OCI-LY1 (cell line): Measurements from ENCODE around the gene CDH7.

Source experiments
- H2AFZ ChIP-seq: fragments of 200-600 bp; sonication (generic), shearing (Covaris generic); 2 replicates; pipeline ENCODE4 v1.6.0; 2014; ENCODE audit warnings: antibody characterized with exemption, mild to moderate bottlenecking, low read length
- H3F3A ChIP-seq: fragments of 200-600 bp; sonication (generic), shearing (Covaris generic); 2 replicates; pipeline ENCODE4 v1.6.0; 2014; ENCODE audit warnings: mild to moderate bottlenecking, antibody characterized with exemption, low read length, moderate library complexity; ENCODE audit not compliant: insufficient read depth
- H3K27ac ChIP-seq: fragments of 200-600 bp; sonication (generic); 2 replicates; pipeline ENCODE4 v1.5.1; 2014; ENCODE audit warnings: low read length, mixed run types, mild to moderate bottlenecking, low read depth; ENCODE audit not compliant: poor library complexity, severe bottlenecking
- H3K27me3 ChIP-seq: fragments of 200-600 bp; sonication (generic); 2 replicates; pipeline ENCODE4 v1.6.0; 2014; ENCODE audit warnings: antibody characterized with exemption, mild to moderate bottlenecking, low read length, moderate library complexity; ENCODE audit not compliant: insufficient read depth
- H3K36me3 ChIP-seq: fragments of 200-600 bp; sonication (generic); 2 replicates; pipeline ENCODE4 v1.6.1; 2014; ENCODE audit warnings: mild to moderate bottlenecking, antibody characterized with exemption, low read length, moderate library complexity, mixed read lengths; ENCODE audit not compliant: insufficient read depth
- H3K4me1 ChIP-seq: fragments of 200-600 bp; sonication (generic); 2 replicates; pipeline ENCODE4 v1.5.1; 2014; ENCODE audit warnings: mild to moderate bottlenecking, low read length, moderate library complexity; ENCODE audit not compliant: insufficient read depth, severe bottlenecking
- H3K4me2 ChIP-seq: fragments of 200-600 bp; sonication (generic), shearing (Covaris generic); 2 replicates; pipeline ENCODE4 v1.6.1; 2014; ENCODE audit warnings: low read length
- H3K4me3 ChIP-seq: fragments of 200-600 bp; sonication (generic); 2 replicates; pipeline ENCODE4 v1.5.1; 2014; ENCODE audit warnings: low read length, low read depth, mild to moderate bottlenecking, mixed read lengths; ENCODE audit not compliant: poor library complexity, severe bottlenecking
- H3K79me2 ChIP-seq: fragments of 200-600 bp; shearing (Covaris generic); 2 replicates; pipeline ENCODE4 v1.6.1; 2016; ENCODE audit warnings: mixed run types, low read length, mixed read lengths; ENCODE audit not compliant: insufficient read depth
- H3K9ac ChIP-seq: fragments of 200-600 bp; sonication (generic), shearing (Covaris generic); 2 replicates; pipeline ENCODE4 v1.6.1; 2014; ENCODE audit warnings: mild to moderate bottlenecking, low read length, mixed read lengths
- H3K9me2 ChIP-seq: fragments of 200-600 bp; sonication (generic), shearing (Covaris generic); 2 replicates; pipeline ENCODE4 v1.6.1; 2014; ENCODE audit warnings: low read depth, mild to moderate bottlenecking, low read length, mixed read lengths
- H3K9me3 ChIP-seq: fragments of 200-600 bp; shearing (Covaris generic); 2 replicates; pipeline ENCODE4 v1.6.1; 2014; ENCODE audit warnings: low read length, mixed read lengths
- H4K20me1 ChIP-seq: fragments of 200-600 bp; sonication (generic), shearing (Covaris generic); 2 replicates; pipeline ENCODE4 v1.6.0; 2016; ENCODE audit warnings: mild to moderate bottlenecking, low read length; ENCODE audit not compliant: insufficient read depth
- EZH2 ChIP-seq: fragments of 200-600 bp; sonication (generic), shearing (Covaris generic); IDR thresholded peaks from 2 replicates; pipeline ENCODE4 v1.8.0; 2017; ENCODE audit warnings: borderline replicate concordance, mixed run types, mild to moderate bottlenecking, antibody characterized with exemption, low read length, moderate library complexity, mixed read lengths
- TF ChIP-seq, protein P1 (sequence below): fragments of 200-600 bp; sonication (generic), shearing (Covaris generic); IDR thresholded peaks from 2 replicates; pipeline ENCODE4 v1.5.1; 2017; ENCODE audit warnings: mild to moderate bottlenecking, antibody characterized with exemption, low read length, moderate library complexity, mixed read lengths

Gene CDH7

DNA sequence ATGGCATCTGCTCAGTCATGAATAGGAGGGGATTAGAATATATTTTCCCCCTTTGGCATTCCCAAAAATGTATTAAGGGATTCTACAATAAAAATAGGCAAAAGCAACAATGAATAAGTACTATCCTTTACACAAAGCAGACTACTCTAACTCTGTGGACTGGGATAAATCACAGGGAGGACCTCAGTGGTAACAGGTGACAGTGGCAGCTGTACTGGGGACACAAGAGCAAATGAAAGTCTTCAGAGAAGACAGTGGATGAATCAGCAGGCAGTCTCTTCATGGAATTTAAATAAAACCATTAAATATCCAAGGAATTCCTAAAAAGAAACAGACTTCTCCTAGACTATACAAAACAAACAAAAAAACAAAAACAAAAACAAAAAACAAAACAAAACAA lies 4.8 kb downstream of the CDH7 start:
- Histone ChIP-seq H3K79me2 (no peaks in the 10 kb centered on the region), H3K9ac (no peak overlapping the region), H3K9me2 (no peaks in the 10 kb centered on the region), H2AFZ (no peak overlapping the region), H4K20me1 (no peaks in the 10 kb centered on the region), H3K9me3 (no peaks in the 10 kb centered on the region), H3K4me2 (no peak overlapping the region), H3K36me3 (no peaks in the 10 kb centered on the region), H3K27ac (no peak overlapping the region), H3K4me3 (no peak overlapping the region), H3F3A (no peaks in the 10 kb centered on the region), H3K27me3 (no peaks in the 10 kb centered on the region), H3K4me1 (no peaks in the 10 kb centered on the region)
- TF ChIP-seq, protein P1, sequence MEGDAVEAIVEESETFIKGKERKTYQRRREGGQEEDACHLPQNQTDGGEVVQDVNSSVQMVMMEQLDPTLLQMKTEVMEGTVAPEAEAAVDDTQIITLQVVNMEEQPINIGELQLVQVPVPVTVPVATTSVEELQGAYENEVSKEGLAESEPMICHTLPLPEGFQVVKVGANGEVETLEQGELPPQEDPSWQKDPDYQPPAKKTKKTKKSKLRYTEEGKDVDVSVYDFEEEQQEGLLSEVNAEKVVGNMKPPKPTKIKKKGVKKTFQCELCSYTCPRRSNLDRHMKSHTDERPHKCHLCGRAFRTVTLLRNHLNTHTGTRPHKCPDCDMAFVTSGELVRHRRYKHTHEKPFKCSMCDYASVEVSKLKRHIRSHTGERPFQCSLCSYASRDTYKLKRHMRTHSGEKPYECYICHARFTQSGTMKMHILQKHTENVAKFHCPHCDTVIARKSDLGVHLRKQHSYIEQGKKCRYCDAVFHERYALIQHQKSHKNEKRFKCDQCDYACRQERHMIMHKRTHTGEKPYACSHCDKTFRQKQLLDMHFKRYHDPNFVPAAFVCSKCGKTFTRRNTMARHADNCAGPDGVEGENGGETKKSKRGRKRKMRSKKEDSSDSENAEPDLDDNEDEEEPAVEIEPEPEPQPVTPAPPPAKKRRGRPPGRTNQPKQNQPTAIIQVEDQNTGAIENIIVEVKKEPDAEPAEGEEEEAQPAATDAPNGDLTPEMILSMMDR = no peak
- TF ChIP-seq EZH2 = no peak

DNA sequence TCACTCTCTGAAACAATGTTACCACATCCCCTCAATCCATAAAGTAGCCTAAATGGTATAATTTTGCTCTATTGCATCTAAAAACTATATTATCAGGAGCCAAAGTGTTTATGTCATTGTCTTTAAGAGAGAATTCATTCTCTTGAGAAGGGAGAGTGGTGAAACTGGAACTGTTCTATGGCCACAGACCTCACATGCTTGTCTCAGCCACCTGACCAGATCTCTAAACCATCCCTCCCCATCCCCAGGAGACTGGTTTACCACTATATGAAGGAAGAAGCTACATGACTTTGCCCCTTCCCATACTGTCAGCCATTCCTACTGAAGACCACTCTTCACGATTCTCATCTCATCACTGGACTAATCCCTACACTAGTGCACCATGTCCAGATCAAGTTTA lies 9.6 kb downstream of the CDH7 start:
- H3K79me2 ChIP-seq = no peaks in the 10 kb centered on the region
- H3K9me3 ChIP-seq = no peaks in the 10 kb centered on the region
- H3K27me3 ChIP-seq = no peaks in the 10 kb centered on the region
- no peaks in the 10 kb centered on the region for H3K36me3 ChIP-seq
- no peak overlapping the region for H3K9ac ChIP-seq
- no peaks in the 10 kb centered on the region for H4K20me1 ChIP-seq
- no peak for TF ChIP-seq EZH2
- no peaks in the 10 kb centered on the region for H3K9me2 ChIP-seq
- no peak overlapping the region for H2AFZ ChIP-seq
- no peaks in the 10 kb centered on the region for H3K4me1 ChIP-seq
- no peaks in the 10 kb centered on the region for H3F3A ChIP-seq
- H3K4me3 ChIP-seq = no peak overlapping the region
- H3K27ac ChIP-seq = no peak overlapping the region
- H3K4me2 ChIP-seq = no peak overlapping the region

DNA sequence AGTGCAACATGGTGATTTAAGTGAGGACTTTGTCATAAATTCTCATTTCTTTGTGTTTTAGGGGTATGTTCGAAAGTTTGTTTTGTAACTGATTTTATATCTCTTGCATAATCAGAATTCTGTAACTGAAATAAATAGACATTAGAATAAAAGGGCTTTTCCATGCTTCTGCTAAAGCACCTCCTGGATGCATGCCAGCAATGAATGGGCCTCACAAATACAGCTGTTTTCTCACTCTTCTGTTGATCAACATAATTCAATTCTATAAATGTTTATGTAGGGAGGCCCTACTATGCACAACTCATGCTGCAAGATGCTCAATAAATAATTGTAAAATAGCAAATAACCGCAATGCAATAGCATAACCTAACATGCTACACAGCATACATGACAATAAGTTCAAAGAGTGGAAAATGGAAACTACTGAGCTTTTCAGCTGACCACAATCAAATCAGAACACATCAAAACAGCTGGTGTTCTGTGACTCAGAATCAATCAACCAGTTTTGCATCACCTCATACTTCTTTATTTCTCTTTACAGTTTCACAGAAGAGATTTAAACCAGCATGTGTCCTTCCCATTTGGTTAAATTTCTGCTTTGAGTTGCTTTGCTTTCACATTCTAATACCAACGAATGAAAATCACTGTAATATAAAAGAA lies 11.0 kb downstream of the CDH7 start:
- no peak overlapping the region for H2AFZ ChIP-seq
- H3F3A ChIP-seq = no peaks in the 10 kb centered on the region
- no peaks in the 10 kb centered on the region for H3K9me3 ChIP-seq
- no peaks in the 10 kb centered on the region for H3K27me3 ChIP-seq
- no peak overlapping the region for H3K4me2 ChIP-seq
- H3K36me3 ChIP-seq = no peaks in the 10 kb centered on the region
- TF ChIP-seq, protein P1 = no peak
- no peak for TF ChIP-seq EZH2
- H3K27ac ChIP-seq = no peak overlapping the region
- H3K9ac ChIP-seq = no peak overlapping the region
- no peaks in the 10 kb centered on the region for H3K4me1 ChIP-seq
- H3K79me2 ChIP-seq = no peaks in the 10 kb centered on the region
- H3K9me2 ChIP-seq = no peaks in the 10 kb centered on the region
- no peaks in the 10 kb centered on the region for H4K20me1 ChIP-seq
- no peak overlapping the region for H3K4me3 ChIP-seq

DNA sequence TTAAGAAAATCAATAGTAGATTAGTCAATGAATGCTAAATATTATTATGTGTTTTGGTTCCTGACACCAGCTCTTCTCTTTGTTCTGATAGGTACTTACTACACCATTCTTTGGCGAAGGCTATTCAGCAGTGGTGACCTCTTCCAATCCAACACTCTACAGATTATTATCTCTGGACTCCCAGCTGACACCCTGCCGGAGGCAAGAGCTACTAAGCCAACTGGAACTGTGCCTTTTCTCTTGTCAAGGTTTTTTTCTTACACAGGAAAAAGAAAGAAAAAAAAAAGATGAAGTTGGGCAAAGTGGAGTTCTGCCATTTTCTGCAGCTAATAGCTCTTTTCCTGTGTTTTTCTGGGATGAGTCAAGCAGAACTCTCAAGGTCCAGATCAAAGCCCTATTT lies 11.7 kb downstream of the CDH7 start:
- Histone ChIP-seq H2AFZ (no peak overlapping the region), H3K27ac (no peak overlapping the region), H4K20me1 (no peaks in the 10 kb centered on the region)

More for the DNA sequence above, 11.7 kb downstream of the CDH7 start:
- TF ChIP-seq, protein P1 = no peak
- no peak for TF ChIP-seq EZH2
- no peaks in the 10 kb centered on the region for H3K36me3 ChIP-seq
- no peaks in the 10 kb centered on the region for H3F3A ChIP-seq
- no peak overlapping the region for H3K4me2 ChIP-seq
- no peak overlapping the region for H3K9ac ChIP-seq
- no peaks in the 10 kb centered on the region for H3K4me1 ChIP-seq
- no peak overlapping the region for H3K4me3 ChIP-seq
- no peaks in the 10 kb centered on the region for H3K9me2 ChIP-seq
- no peaks in the 10 kb centered on the region for H3K9me3 ChIP-seq
- no peaks in the 10 kb centered on the region for H3K27me3 ChIP-seq
- H3K79me2 ChIP-seq = no peaks in the 10 kb centered on the region
